ENCODE results near the gene RABEP2.

Gene RABEP2

GRCh38 chr16:28900601-28901000, 24.4 kb downstream of the RABEP2 start:
- no peak for ATAC-seq
- TF ChIP-seq TOX (CRISPR knock-in tag; IDR thresholded peaks at IDR 0.05; ENCODE audit: borderline replicate concordance) (no peak), POU6F1 (CRISPR knock-in tag; IDR thresholded peaks at IDR 0.05; ENCODE audit: borderline replicate concordance, low read depth) (no peak), CREB5 (CRISPR knock-in tag; IDR thresholded peaks at IDR 0.05; ENCODE audit: low read depth) (no peak), ZNF565 (CRISPR knock-in tag; conservative IDR thresholded peaks at IDR 0.05; ENCODE audit: low read depth) (no peak), CSDC2 (CRISPR knock-in tag; IDR thresholded peaks at IDR 0.05) (no peak), ZC3H10 (CRISPR knock-in tag; IDR thresholded peaks at IDR 0.05) (no peak), GLIS3 (CRISPR knock-in tag; IDR thresholded peaks at IDR 0.05) (no peak), ZNF70 (CRISPR knock-in tag; IDR thresholded peaks at IDR 0.05) (no peak), ARNTL (CRISPR knock-in tag; IDR thresholded peaks at IDR 0.05; ENCODE audit: borderline replicate concordance, low read depth) (no peak), OSR1 (CRISPR knock-in tag; IDR thresholded peaks at IDR 0.05) (no peak), ZFP30 (CRISPR knock-in tag; IDR thresholded peaks at IDR 0.05) (no peak), ESRRG (CRISPR knock-in tag; IDR thresholded peaks at IDR 0.05) (no peak), BACH2 (CRISPR knock-in tag; IDR thresholded peaks at IDR 0.05; ENCODE audit: borderline replicate concordance) (no peak), ZNF8 (CRISPR knock-in tag; IDR thresholded peaks at IDR 0.05) (no peak), PPARA (CRISPR knock-in tag; IDR thresholded peaks at IDR 0.05; ENCODE audit: borderline replicate concordance) (no peak), SNAI2 (CRISPR knock-in tag; IDR thresholded peaks at IDR 0.05) (no peak)
- TF ChIP-seq, protein P1, sequence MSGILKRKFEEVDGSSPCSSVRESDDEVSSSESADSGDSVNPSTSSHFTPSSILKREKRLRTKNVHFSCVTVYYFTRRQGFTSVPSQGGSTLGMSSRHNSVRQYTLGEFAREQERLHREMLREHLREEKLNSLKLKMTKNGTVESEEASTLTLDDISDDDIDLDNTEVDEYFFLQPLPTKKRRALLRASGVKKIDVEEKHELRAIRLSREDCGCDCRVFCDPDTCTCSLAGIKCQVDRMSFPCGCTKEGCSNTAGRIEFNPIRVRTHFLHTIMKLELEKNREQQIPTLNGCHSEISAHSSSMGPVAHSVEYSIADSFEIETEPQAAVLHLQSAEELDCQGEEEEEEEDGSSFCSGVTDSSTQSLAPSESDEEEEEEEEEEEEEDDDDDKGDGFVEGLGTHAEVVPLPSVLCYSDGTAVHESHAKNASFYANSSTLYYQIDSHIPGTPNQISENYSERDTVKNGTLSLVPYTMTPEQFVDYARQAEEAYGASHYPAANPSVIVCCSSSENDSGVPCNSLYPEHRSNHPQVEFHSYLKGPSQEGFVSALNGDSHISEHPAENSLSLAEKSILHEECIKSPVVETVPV (CRISPR knock-in tag; IDR thresholded peaks at IDR 0.05), result no peak
- TF ChIP-seq, protein P2, sequence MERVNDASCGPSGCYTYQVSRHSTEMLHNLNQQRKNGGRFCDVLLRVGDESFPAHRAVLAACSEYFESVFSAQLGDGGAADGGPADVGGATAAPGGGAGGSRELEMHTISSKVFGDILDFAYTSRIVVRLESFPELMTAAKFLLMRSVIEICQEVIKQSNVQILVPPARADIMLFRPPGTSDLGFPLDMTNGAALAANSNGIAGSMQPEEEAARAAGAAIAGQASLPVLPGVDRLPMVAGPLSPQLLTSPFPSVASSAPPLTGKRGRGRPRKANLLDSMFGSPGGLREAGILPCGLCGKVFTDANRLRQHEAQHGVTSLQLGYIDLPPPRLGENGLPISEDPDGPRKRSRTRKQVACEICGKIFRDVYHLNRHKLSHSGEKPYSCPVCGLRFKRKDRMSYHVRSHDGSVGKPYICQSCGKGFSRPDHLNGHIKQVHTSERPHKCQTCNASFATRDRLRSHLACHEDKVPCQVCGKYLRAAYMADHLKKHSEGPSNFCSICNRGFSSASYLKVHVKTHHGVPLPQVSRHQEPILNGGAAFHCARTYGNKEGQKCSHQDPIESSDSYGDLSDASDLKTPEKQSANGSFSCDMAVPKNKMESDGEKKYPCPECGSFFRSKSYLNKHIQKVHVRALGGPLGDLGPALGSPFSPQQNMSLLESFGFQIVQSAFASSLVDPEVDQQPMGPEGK (CRISPR knock-in tag; IDR thresholded peaks at IDR 0.05; ENCODE audit: borderline replicate concordance), result no peak

DNA sequence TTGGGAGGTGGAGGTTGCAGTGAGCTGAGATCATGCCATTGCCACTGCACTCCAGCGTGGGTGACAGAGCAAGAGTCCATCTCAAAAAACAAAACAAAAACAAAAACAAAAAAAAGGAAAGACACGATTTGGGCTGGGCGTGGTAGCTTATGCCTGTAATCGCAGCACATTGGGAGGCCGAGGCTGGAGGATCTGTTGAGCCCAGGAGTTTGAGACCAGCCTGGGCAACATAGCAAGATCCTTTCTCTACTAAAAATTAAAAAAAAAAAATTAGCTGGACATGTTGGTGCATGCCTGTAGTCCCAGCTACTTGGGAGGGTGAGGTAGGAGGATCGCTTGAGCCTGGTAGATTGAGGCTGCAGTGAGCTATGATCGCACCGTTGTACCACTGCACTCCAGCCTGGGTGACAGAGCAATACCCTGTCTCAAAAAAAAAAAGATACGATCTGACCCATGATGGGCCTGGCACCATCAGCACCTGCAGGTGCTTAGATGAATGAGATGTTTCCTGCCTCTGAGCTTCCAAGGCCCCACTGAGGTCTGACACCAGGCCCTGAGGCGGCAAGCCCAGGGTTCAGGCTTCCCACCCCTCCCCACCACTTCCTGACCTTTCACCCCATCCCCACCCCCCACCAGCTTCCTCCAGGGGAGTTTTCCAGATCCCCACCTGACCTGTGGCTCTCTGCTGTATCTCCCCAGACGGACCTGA, 25.0 kb downstream of the RABEP2 start:
- ATAC-seq, result no peak
- TF ChIP-seq GLIS3 (CRISPR knock-in tag; IDR thresholded peaks at IDR 0.05) (no peak), ZC3H10 (CRISPR knock-in tag; IDR thresholded peaks at IDR 0.05) (no peak), TOX (CRISPR knock-in tag; IDR thresholded peaks at IDR 0.05; ENCODE audit: borderline replicate concordance) (no peak), ESRRG (CRISPR knock-in tag; IDR thresholded peaks at IDR 0.05) (no peak), ZNF565 (CRISPR knock-in tag; conservative IDR thresholded peaks at IDR 0.05; ENCODE audit: low read depth) (no peak), TCF4 (CRISPR knock-in tag; IDR thresholded peaks at IDR 0.05; ENCODE audit: borderline replicate concordance) (no peak), TSHZ2 (CRISPR knock-in tag; IDR thresholded peaks at IDR 0.05) (no peak), SNAI2 (CRISPR knock-in tag; IDR thresholded peaks at IDR 0.05) (no peak), ARNTL (CRISPR knock-in tag; IDR thresholded peaks at IDR 0.05; ENCODE audit: borderline replicate concordance, low read depth) (no peak)
- TF ChIP-seq, protein P1 (CRISPR knock-in tag; IDR thresholded peaks at IDR 0.05), result no peak
